K562 (cell line): ENCODE data around the gene GOPC. TPM values are rescaled to one million over a fixed set of nuclear protein-coding genes. Genes with fewer than 3 reads are reported as not detected.

ENCODE experiments used
- ATAC-seq: fragments of 200-7000 bp; cut with Tn5 transposase; 3 replicates; pipeline ENCODE4 v1.9.1; 2020; ENCODE audit warnings: moderate library complexity
- BruUV-seq: library from RNA; stranded (reverse); fragments of 400-500 nt; replicated peaks from 2 replicates; lab custom pipeline; 2021; lab: Mats Ljungman, UMichigan
- CTCF ChIA-PET: fragments of 300-600 bp; formaldehyde crosslinking; extraction: SDS; loops from one replicate; lab custom pipeline; 2021; ENCODE audit warnings: low intra/inter-chr PET ratio; lab: Yijun Ruan, JAX
- POLR2A ChIA-PET: fragments of 300-600, 350-650 bp; sonication (Branson Sonifier 250); formaldehyde crosslinking; extraction: SDS; loops from one replicate; lab custom pipeline; 2021; ENCODE audit warnings: antibody characterized with exemption, inconsistent platforms; lab: Yijun Ruan, JAX
- DNase-seq, 4 experiments: peaks; one replicate each; pipeline versions ENCODE4 v3.0.0 to v3.0.0-alpha.2; 2011 to 2018; ENCODE audit warnings: low spot score in 3 of 4, mixed read lengths in 3 of 4; ENCODE audit errors: extremely low read depth in 1 of 4
- FAIRE-seq: peaks from 2 replicates; lab custom pipeline; 2011; peaks lifted over from hg19 to GRCh38; lab: Jason Lieb, UNC
- H2AFZ ChIP-seq: 2 replicates; pipeline ENCODE4 v1.6.0; 2011; ENCODE audit warnings: low read depth, low read length, control low read depth, inconsistent platforms
- H3K27ac ChIP-seq: fragments of 200-600 bp; 3 replicates; pipeline ENCODE4 v1.8.0; 2011; ENCODE audit warnings: low read depth, mild to moderate bottlenecking, control low read depth, inconsistent platforms, low read length, moderate library complexity, mixed read lengths; ENCODE audit errors: extremely low read depth
- H3K27me3 ChIP-seq, 2 experiments: fragments of 300-600 bp in 1 of 2; 2 replicates in 1 of 2; 3 replicates in 1 of 2; pipeline versions ENCODE4 v1.6.0 to v1.8.0; 2011; ENCODE audit warnings: inconsistent platforms in 2 of 2, low read length in 2 of 2, mild to moderate bottlenecking in 1 of 2, mixed read lengths in 1 of 2, moderate library complexity in 1 of 2; ENCODE audit not compliant: control insufficient read depth in 2 of 2, insufficient read depth in 2 of 2
- H3K36me3 ChIP-seq: fragments of 300-600 bp; 3 replicates; pipeline ENCODE4 v1.8.0; 2011; ENCODE audit warnings: mild to moderate bottlenecking, low read length, inconsistent platforms; ENCODE audit not compliant: control insufficient read depth, insufficient read depth
- H3K4me1 ChIP-seq, 2 experiments: fragments of 200-600 bp in 1 of 2; replicated peaks in 1 of 2; 2 replicates in 1 of 2; 3 replicates in 1 of 2; pipeline versions ENCODE4 v1.5.1 to v1.8.0; 2011; ENCODE audit warnings: inconsistent platforms in 2 of 2, low read length in 2 of 2, mild to moderate bottlenecking in 1 of 2, mixed read lengths in 1 of 2, moderate library complexity in 1 of 2; ENCODE audit not compliant: control insufficient read depth in 2 of 2, insufficient read depth in 2 of 2
- H3K4me2 ChIP-seq: 2 replicates; pipeline ENCODE4 v1.6.1; 2011; ENCODE audit warnings: low read length, control low read depth, inconsistent platforms, mixed read lengths; ENCODE audit not compliant: insufficient read depth
- H3K4me3 ChIP-seq: fragments of 200-600 bp; sonication (generic), shearing (Covaris generic); 2 replicates; pipeline ENCODE4 v1.5.1; 2016; ENCODE audit warnings: control low read depth, inconsistent platforms
- H3K79me2 ChIP-seq: fragments of 200-600 bp; 3 replicates; pipeline ENCODE4 v1.8.0; 2011; ENCODE audit warnings: low read length, inconsistent platforms; ENCODE audit not compliant: control insufficient read depth, insufficient read depth
- H3K9ac ChIP-seq, 2 experiments: 2 replicates each; pipeline versions ENCODE4 v1.6.0 to v1.6.1; 2011; ENCODE audit warnings: low read depth in 2 of 2, low read length in 2 of 2, control low read depth in 1 of 2, inconsistent platforms in 1 of 2, mild to moderate bottlenecking in 1 of 2, mixed read lengths in 1 of 2; ENCODE audit not compliant: insufficient read depth in 1 of 2
- H3K9me1 ChIP-seq: one replicate; pipeline ENCODE4 v1.6.0; 2011; ENCODE audit warnings: inconsistent platforms, mild to moderate bottlenecking, low read length, moderate library complexity; ENCODE audit not compliant: control insufficient read depth, insufficient read depth
- H3K9me3 ChIP-seq: replicated peaks from 2 replicates; pipeline ENCODE4 v1.5.1; 2011; ENCODE audit warnings: low read depth, low read length, inconsistent platforms; ENCODE audit not compliant: control insufficient read depth, insufficient read depth
- H4K20me1 ChIP-seq: replicated peaks from 2 replicates; pipeline ENCODE4 v1.6.1; 2011; ENCODE audit warnings: low read length, inconsistent platforms, mixed read lengths; ENCODE audit not compliant: control insufficient read depth, insufficient read depth
- ARNT ChIP-seq, 2 experiments: fragments of 450-650 bp; IDR thresholded peaks; 2 replicates each; pipeline ENCODE4 v1.6.1; 2016; ENCODE audit warnings: mild to moderate bottlenecking in 1 of 2
- NR1H2 ChIP-seq: sonication (generic); formaldehyde crosslinking; IDR thresholded peaks from 2 replicates; pipeline ENCODE4 v1.4.0; 2020; ENCODE audit warnings: mild to moderate bottlenecking, missing genetic modification reagents
- WGBS: fragments of 100-300 bp; shearing (Covaris generic); methylation state at CpG from one replicate; pipeline ENCODE4 v1.1.6; 2016; ENCODE audit warnings: low coverage, mixed read lengths; ENCODE audit not compliant: insufficient coverage; ENCODE audit errors: missing lambda C conversion rate; 5-methylcytosine and 5-hydroxymethylcytosine counted together
- in situ Hi-C: fragments of 300-500 bp; cut with MboI; formaldehyde crosslinking; loops from 4 replicates; pipeline ENCODE4 v1.15.0; 2018; ENCODE audit warnings: inconsistent platforms, mixed read lengths
- intact Hi-C: fragments of 100-400 bp; cut with micrococcal nuclease; formaldehyde crosslinking; loops from 2 replicates; pipeline ENCODE4 v1.14.2; 2022
- polyA plus RNA-seq, 8 experiments: library from polyadenylated mRNA; depleted of rRNA in 4 of 8; stranded (reverse) in 5 of 8; unstranded in 3 of 8; fragments of >200 nt; fragmentation: Nextera tagmentation in 2 of 8; fragmentation: Illumina TruSeq in 1 of 8; extraction: Ambion mirVana in 2 of 8; extraction: Trizol in 1 of 8; gene quantifications; 2 replicates each; pipeline versions ENCODE4 v1.2.1 to v1.2.3, GENCODE V29; 2011 to 2014; ENCODE audit warnings: inconsistent platforms in 1 of 8, missing spikeins in 1 of 8
- total RNA-seq, 7 experiments: library from RNA; depleted of rRNA in 6 of 7; stranded (reverse); fragments of >200 nt in 6 of 7; fragmentation: Illumina TruSeq in 2 of 7; extraction: Trizol in 2 of 7; gene quantifications; 2 replicates each; pipeline versions ENCODE4 v1.2.1 to v1.2.3, GENCODE V29; 2011 to 2021; ENCODE audit warnings: low replicate concordance in 1 of 7
- TF ChIP-seq, protein P1 (sequence below): sonication (generic); formaldehyde crosslinking; IDR thresholded peaks from 2 replicates; pipeline ENCODE4 v1.8.0; 2022; ENCODE audit warnings: mild to moderate bottlenecking, low read depth, missing genetic modification reagents
- TF ChIP-seq, protein P2 (sequence below): sonication (generic); formaldehyde crosslinking; IDR thresholded peaks from 2 replicates; pipeline ENCODE4 v1.8.1; 2023; ENCODE audit warnings: mild to moderate bottlenecking, missing genetic modification reagents
- TF ChIP-seq, protein P3 (sequence below), 2 experiments: fragments of 250-450 bp in 1 of 2; fragments of 450-650 bp in 1 of 2; sonication (Bioruptor Pico) in 1 of 2; IDR thresholded peaks; 2 replicates each; pipeline versions ENCODE4 v1.6.1 to v1.8.0; 2016 to 2021; ENCODE audit warnings: mild to moderate bottlenecking in 2 of 2, moderate library complexity in 2 of 2, missing compliant biosample characterization in 1 of 2, missing genetic modification characterization in 1 of 2

GOPC gene
- total and polyA plus RNA-seq, 9 of the 15 experiments (the other 6 are each of a cell fraction or from before 2014, with no cell fraction given): 10.0 to 32.2 (median 25.6) TPM

DNA sequence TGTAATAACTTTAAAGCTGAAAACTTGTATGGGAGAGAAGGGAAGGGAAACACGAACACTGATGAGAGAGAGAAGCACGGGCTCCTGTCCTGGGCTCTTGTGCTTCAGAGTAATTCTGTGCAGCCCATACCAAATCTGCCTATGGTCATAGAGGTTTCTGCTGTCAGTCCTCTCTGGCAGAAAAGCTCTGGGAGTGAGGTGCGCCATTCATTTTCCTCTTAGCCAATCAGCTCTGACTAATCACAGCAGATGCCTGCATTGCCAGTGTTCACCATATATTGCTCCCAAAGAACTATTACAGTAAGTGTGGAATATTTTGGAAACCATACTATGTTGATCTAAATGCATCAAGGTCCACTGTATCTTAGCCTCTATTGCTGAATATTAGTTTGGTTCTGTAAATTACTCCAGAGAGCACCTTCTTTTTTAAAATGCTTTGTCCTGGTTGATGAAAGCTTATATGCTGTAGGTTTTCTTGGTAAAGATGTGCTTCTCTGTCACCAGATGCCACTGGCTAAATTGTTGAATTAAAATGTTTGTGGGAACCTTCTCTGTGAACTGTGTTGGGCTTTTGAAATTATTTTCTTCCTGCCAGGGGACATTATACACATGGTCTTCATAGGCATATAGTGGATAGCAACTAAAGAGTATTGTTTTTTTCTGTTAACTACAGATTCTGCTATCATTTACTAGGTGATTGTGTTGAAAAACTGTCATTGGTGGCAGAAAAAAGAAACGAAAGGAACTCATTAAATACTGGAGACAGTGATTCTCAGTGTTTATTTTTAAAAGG lies 81.5 kb downstream of the GOPC start:
- no peaks in the 10 kb centered on the region for H3K9me3 ChIP-seq

More for the DNA sequence above, 81.5 kb downstream of the GOPC start:
- TF ChIP-seq, protein P1, sequence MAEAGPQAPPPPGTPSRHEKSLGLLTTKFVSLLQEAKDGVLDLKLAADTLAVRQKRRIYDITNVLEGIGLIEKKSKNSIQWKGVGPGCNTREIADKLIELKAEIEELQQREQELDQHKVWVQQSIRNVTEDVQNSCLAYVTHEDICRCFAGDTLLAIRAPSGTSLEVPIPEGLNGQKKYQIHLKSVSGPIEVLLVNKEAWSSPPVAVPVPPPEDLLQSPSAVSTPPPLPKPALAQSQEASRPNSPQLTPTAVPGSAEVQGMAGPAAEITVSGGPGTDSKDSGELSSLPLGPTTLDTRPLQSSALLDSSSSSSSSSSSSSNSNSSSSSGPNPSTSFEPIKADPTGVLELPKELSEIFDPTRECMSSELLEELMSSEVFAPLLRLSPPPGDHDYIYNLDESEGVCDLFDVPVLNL: no peak
- TF ChIP-seq, protein P2, sequence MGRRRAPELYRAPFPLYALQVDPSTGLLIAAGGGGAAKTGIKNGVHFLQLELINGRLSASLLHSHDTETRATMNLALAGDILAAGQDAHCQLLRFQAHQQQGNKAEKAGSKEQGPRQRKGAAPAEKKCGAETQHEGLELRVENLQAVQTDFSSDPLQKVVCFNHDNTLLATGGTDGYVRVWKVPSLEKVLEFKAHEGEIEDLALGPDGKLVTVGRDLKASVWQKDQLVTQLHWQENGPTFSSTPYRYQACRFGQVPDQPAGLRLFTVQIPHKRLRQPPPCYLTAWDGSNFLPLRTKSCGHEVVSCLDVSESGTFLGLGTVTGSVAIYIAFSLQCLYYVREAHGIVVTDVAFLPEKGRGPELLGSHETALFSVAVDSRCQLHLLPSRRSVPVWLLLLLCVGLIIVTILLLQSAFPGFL (CRISPR knock-in tag): no peak
- TF ChIP-seq NR1H2 (no peak), ARNT (IDR thresholded peaks at IDR 0.05) (no peak)
- TF ChIP-seq, protein P3, sequence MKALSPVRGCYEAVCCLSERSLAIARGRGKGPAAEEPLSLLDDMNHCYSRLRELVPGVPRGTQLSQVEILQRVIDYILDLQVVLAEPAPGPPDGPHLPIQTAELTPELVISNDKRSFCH (CRISPR knock-in tag; IDR thresholded peaks at IDR 0.05): no peak
- TF ChIP-seq, protein P3 (tag; IDR thresholded peaks at IDR 0.05): no peak
- Histone ChIP-seq H2AFZ (no peak overlapping the region), H3K27me3 (no peaks in the 10 kb centered on the region), H3K9ac (no peak overlapping the region), H3K9me1 (no peaks in the 10 kb centered on the region), H4K20me1 (no peaks in the 10 kb centered on the region), H3K27ac (no peak overlapping the region), H3K36me3 (no peaks in the 10 kb centered on the region), H3K79me2 (no peaks in the 10 kb centered on the region), H3K4me1 (no peaks in the 10 kb centered on the region), H3K4me3 (no peak overlapping the region), H3K4me2 (no peak overlapping the region)
- in situ Hi-C loops (no loop called here), intact Hi-C loops (no loop called here)
- WGBS: 69% methylated on average over 4 of the region's 4 CpGs
- ATAC-seq: no peak
- DNase-seq: no peak
- ChIA-PET CTCF (no interaction called here), POLR2A (interaction anchor here (1.1 kb wide), 2 partner anchors 9 to 11 kb away, joined by 3 read pairs; no protein-coding TSS in a partner anchor)
- BruUV-seq: no TSS peak
- FAIRE-seq: no peak
